ENCODE results near the gene PCDHGB3.
"Not testable (repeated sequence)": the region's sequence is repeated elsewhere in the genome, so short reads cannot be mapped to it uniquely, and the experiment has no call there.

PCDHGB3 gene

DNA sequence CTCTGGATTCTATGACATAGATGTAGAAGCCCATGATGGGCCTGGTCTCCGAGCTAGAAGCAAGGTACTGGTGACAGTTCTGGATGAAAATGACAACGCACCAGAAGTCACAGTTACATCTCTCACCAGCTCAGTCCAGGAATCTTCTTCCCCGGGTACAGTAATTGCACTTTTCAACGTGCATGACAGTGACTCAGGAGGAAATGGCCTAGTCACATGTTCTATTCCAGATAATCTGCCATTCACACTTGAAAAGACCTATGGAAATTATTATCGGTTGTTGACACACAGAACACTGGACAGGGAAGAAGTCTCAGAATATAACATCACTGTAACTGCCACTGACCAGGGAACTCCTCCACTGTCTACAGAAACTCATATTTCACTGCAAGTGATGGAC is 13.9 kb upstream of the PCDHGB3 start:
- in situ Hi-C loops (cut with HindIII; ENCODE audit: low sequenced_read_pairs), result no loop called here

DNA sequence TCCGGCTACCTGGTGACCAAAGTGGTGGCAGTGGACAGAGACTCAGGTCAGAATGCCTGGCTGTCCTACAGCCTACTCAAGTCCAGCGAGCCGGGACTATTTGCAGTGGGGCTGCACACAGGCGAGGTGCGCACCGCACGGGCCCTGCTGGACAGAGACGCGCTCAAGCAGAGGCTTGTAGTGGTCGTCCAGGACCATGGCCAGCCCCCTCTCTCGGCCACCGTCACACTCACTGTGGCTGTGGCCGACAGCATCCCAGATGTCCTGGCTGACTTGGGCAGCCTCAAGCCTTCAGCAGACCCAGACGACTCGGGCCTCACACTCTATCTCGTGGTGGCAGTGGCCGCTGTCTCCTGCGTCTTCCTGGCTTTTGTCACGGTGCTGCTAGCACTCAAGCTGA is 13.1 kb upstream of the PCDHGB3 start:
- in situ Hi-C loops (cut with HindIII; ENCODE audit: low sequenced_read_pairs), result no loop called here

DNA sequence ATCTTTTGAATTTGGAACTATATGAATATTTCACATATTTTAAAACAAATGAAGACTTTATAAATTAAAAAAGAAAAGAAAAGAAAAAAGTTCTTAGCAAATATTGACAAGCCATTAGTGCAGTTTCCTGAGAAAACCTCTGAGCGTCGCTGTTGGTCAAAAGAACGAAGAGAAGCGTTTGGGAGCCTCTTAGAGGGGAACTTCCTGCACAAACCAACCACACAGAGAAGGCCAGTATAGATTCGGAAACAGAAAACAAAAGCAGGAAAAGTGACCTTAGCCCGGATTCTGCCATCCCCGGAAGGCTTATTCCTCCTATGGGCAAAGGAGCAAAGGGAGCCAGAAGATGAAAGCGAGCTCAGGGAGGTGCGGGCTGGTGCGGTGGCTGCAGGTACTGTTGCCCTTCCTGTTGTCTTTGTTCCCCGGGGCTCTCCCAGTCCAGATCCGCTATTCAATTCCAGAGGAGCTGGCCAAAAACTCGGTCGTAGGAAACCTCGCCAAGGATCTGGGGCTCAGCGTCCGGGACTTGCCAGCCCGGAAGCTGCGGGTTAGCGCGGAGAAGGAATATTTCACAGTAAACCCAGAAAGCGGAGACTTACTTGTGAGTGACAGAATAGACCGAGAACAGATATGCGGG is 10.1 kb upstream of the PCDHGB3 start, which contains the start of gene PCDHGB2:
Gene PCDHGB2, plus strand, starts transcription at position 205 of the 637 bp plus-strand sequence. Its CDS starts 142 bp downstream, at position 347.
- in situ Hi-C loops (cut with HindIII; ENCODE audit: low sequenced_read_pairs), result no loop called here

DNA sequence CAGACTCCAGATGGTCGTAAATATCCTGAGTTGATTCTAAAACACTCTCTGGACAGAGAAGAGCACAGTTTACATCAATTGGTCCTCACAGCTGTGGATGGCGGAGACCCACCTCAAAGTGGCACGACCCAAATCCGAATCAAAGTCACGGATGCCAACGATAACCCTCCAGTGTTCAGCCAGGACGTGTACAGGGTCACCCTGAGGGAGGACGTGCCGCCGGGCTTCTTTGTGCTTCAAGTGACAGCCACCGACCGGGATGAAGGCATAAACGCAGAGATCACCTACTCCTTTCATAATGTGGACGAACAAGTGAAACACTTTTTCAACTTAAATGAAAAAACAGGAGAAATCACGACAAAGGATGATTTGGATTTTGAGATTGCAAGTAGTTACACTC is 9.4 kb upstream of the PCDHGB3 start:
- in situ Hi-C loops (cut with HindIII; ENCODE audit: low sequenced_read_pairs), result no loop called here

DNA sequence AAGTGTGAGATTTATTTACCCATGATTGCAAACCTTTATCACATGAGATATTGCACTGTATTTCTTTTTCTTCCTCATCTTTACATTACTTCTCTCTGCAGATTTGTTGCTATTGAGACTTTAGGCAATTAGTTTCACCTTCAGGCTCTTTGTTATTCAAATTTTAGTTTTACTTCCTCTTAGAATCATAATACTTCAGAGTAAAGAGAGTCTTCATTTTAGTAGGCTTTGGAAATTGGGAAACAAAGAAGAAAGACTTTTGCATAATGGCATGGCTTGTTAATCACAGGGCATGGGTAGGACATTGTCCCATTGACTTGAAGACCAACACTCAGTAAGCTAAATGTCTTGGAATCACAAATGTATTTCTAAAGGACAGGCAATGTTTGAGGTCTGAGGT is 7.3 kb upstream of the PCDHGB3 start:
- in situ Hi-C loops (cut with HindIII; ENCODE audit: low sequenced_read_pairs), result no loop called here

DNA sequence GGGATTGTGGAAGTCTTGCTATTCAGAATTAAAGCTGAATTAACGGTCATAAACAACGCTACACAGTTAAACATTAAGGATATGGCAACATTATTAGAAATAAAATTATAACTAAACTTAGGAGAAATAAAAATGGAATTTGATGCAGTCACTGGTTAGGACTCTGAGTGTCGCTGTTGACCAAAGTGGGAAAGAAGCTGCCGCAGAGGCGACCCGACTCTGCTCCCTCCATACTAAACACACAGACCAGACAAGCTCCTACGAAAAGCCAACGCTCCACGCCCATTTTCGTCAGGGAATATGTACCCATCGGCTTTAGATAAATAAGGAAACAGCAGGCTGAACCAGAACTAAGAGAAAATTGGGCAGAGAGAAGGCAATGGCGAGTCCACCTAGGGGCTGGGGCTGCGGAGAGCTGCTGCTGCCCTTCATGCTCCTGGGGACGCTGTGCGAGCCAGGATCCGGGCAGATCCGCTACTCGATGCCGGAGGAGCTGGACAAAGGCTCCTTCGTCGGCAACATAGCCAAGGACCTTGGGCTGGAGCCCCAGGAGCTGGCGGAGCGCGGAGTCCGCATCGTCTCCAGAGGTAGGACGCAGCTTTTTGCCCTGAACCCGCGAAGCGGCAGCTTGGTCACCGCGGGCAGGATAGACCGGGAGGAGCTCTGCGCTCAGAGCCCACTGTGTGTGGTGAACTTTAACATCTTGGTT is 5.9 kb upstream of the PCDHGB3 start, which contains the start of gene PCDHGA5:
Gene PCDHGA5, plus strand, starts transcription at position 211 of the 709 bp plus-strand sequence. Its CDS starts 169 bp downstream, at position 380.
- in situ Hi-C loops (cut with HindIII; ENCODE audit: low sequenced_read_pairs), result no loop called here

DNA sequence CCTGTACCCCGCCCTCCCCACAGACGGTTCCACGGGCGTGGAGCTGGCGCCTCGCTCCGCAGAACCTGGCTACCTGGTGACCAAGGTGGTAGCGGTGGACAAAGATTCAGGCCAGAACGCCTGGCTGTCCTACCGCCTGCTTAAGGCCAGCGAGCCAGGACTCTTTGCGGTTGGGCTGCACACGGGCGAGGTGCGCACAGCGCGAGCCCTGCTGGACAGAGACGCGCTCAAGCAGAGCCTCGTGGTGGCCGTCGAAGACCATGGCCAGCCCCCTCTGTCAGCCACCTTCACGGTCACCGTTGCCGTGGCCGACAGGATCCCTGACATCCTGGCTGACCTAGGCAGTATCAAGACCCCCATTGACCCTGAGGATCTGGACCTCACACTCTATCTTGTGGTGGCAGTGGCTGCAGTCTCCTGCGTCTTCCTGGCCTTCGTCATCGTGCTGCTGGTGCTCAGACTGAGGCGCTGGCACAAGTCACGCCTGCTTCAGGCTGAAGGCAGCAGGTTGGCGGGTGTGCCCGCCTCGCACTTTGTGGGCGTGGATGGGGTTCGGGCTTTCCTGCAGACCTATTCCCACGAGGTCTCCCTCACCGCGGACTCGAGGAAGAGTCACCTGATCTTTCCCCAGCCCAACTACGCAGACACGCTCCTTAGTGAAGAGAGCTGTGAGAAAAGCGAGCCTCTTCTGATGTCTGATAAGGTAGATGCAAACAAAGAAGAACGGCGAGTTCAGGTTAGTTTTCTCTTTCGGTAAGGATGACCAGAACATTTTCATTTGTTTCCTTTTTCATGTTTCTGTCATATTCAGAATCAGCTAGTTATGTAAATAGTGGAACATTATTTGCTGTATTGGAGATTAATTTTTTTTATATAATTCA is 3.8 kb upstream of the PCDHGB3 start:
- in situ Hi-C loops (cut with HindIII; ENCODE audit: low sequenced_read_pairs), result no loop called here

DNA sequence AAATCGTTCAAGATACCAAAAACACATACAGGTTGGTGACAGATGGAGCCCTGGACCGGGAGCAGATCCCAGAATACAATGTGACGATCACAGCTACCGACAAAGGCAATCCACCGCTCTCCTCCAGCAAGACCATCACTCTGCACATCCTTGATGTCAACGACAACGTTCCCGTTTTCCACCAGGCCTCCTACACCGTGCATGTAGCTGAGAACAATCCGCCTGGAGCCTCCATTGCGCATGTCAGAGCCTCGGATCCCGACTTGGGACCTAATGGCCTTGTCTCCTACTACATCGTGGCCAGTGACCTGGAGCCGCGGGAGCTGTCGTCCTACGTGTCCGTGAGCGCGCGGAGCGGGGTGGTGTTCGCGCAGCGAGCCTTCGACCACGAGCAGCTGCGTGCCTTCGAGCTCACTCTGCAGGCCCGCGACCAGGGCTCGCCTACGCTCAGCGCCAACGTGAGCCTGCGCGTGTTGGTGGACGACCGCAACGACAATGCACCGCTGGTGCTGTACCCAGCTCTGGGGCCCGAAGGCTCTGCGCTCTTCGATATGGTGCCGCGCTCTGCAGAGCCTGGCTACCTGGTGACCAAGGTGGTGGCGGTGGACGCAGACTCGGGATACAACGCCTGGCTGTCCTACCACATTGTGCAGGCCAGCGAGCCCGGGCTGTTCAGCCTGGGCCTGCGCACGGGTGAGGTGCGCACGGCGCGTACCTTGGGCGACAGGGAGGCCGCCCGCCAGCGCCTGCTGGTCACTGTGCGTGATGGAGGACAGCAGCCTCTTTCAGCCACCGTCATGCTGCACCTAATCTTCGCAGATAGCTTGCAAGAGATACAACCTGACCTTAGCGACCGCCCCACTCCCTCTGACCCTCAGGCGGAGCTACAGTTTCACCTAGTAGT is 1.8 kb downstream of the PCDHGB3 start:
- in situ Hi-C loops (cut with HindIII; ENCODE audit: low sequenced_read_pairs), result no loop called here

DNA sequence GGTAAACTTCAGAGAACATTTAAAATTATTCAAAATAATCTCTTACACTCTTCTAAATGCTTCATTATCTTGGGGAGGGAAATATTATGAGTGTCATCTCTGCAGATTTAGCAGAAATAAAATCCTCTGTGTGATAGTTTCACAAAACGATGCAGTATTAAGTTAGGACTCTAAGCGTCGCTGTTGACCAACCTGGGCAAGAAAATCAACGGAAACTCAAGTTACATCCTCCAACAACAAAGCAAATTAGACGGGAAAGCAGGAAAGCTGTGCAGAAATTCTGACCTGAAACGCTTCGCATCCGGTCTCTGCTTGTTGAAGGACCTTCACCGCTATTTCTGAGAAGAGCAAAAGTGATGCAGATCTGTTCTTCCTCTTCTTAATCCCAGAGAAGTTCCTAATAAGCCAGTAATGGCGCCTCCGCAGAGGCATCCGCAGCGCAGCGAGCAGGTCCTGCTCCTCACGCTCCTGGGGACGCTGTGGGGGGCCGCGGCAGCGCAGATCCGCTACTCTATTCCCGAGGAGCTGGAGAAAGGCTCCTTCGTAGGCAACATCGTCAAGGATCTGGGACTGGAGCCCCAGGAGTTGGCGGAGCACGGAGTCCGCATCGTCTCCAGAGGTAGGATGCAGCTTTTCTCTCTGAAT is 3.8 kb downstream of the PCDHGB3 start, which contains the start of gene PCDHGA6:
Gene PCDHGA6, plus strand, starts transcription at position 219 of the 645 bp plus-strand sequence. Its CDS starts 193 bp downstream, at position 412.
- in situ Hi-C loops (cut with HindIII; ENCODE audit: low sequenced_read_pairs), result no loop called here

DNA sequence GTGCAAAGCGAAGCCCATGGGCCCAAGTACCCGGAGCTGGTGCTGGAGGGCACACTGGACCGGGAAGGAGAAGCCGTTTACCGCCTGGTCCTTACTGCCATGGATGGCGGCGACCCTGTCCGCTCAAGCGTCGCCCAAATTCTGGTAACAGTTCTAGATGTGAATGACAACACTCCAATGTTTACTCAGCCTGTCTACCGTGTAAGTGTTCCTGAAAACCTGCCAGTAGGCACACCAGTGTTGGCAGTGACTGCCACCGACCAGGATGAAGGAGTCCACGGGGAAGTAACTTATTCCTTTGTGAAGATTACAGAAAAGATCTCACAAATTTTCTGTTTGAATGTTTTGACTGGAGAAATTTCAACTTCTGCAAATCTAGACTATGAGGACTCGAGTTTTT is 4.6 kb downstream of the PCDHGB3 start:
- in situ Hi-C loops (cut with HindIII; ENCODE audit: low sequenced_read_pairs), result no loop called here

DNA sequence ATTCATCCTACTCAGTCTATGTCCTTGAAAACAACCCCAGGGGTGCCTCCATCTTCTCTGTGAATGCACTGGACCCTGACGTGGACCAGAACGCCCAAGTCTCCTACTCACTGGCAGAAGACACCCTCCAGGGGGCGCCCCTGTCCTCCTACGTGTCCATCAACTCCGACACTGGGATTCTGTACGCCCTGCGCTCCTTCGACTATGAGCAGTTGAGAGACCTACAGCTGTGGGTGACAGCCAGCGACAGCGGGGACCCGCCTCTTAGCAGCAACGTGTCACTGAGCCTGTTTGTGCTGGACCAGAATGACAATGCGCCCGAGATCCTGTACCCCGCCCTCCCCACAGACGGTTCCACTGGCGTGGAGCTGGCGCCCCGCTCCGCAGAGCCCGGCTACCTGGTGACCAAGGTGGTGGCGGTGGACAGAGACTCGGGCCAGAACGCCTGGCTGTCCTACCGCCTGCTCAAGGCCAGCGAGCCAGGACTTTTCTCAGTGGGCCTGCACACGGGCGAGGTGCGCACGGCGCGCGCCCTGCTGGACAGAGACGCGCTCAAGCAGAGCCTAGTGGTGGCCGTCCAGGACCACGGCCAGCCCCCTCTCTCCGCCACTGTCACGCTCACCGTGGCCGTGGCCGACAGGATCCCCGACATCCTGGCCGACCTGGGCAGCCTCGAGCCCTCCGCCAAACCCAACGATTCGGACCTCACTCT is 5.6 kb downstream of the PCDHGB3 start:
- in situ Hi-C loops (cut with HindIII; ENCODE audit: low sequenced_read_pairs), result not testable (repeated sequence)

DNA sequence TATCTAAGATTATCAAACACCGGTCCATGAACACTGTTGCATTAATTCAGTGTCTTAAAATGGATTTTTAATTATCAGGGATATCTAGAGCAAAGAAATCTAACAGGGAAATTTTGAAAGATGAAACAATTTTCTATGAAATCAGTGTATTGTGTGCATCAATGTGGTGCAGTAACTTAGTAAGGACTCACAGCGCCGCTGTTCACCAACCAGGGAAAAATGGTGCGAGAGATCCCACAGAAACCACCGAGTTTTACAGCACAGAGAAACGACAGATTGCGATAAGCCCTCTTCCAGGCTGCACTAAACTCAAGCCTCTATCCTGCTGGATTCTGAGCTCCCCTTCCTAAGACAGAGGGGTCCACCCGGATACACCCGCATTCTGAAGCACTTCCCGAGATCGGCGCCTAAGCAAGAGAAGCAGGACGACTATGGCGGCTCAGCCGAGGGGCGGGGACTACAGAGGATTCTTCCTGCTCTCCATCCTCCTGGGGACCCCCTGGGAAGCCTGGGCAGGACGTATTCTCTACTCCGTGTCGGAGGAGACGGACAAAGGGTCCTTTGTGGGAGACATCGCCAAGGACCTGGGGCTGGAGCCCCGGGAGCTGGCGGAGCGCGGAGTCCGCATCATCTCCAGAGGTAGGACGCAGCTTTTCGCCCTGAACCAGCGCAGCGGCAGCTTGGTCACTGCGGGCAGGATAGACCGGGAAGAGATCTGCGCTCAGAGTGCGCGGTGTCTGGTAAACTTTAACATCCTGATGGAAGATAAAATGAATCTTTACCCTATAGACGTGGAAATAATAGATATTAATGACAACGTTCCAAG is 12.6 kb downstream of the PCDHGB3 start, which contains the start of gene PCDHGA7:
Gene PCDHGA7, plus strand, starts transcription at position 274 of the 826 bp plus-strand sequence. Its CDS starts 158 bp downstream, at position 432.
- in situ Hi-C loops (cut with HindIII; ENCODE audit: low sequenced_read_pairs), result no loop called here

DNA sequence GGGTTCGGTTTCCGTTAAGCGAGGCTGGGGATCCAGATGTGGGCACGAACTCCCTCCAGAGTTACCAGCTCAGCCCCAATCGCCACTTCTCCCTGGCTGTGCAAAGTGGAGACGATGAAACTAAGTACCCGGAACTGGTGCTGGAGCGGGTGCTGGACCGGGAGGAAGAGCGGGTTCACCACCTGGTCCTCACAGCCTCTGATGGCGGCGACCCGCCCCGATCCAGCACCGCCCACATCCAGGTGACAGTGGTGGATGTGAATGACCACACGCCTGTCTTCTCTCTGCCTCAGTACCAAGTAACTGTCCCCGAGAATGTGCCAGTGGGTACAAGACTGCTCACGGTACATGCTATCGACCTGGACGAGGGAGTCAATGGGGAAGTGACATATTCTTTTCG is 13.3 kb downstream of the PCDHGB3 start:
- in situ Hi-C loops (cut with HindIII; ENCODE audit: low sequenced_read_pairs), result no loop called here

DNA sequence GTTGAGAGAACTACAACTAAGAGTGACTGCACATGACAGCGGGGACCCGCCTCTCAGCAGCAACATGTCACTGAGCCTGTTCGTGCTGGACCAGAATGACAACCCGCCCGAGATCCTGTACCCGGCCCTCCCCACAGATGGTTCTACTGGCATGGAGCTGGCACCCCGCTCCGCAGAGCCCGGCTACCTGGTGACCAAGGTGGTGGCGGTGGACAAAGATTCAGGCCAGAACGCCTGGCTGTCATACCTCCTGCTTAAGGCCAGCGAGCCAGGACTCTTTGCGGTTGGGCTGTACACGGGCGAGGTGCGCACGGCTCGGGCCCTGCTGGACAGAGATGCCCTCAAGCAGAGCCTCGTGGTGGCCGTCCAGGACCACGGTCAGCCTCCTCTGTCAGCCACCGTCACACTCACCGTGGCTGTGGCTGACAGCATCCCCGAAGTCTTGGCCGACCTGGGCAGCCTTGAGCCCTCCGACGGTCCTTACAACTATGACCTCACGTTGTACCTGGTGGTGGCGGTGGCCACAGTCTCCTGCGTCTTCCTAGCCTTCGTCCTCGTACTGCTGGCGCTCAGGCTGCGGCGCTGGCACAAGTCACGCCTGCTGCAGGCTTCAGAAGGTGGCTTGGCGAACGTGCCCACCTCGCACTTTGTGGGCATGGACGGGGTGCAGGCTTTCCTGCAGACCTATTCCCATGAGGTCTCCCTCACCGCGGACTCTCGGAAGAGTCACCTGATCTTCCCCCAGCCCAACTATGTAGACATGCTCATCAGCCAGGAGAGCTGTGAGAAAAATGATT is 14.6 kb downstream of the PCDHGB3 start:
- in situ Hi-C loops (cut with HindIII; ENCODE audit: low sequenced_read_pairs), result no loop called here

DNA sequence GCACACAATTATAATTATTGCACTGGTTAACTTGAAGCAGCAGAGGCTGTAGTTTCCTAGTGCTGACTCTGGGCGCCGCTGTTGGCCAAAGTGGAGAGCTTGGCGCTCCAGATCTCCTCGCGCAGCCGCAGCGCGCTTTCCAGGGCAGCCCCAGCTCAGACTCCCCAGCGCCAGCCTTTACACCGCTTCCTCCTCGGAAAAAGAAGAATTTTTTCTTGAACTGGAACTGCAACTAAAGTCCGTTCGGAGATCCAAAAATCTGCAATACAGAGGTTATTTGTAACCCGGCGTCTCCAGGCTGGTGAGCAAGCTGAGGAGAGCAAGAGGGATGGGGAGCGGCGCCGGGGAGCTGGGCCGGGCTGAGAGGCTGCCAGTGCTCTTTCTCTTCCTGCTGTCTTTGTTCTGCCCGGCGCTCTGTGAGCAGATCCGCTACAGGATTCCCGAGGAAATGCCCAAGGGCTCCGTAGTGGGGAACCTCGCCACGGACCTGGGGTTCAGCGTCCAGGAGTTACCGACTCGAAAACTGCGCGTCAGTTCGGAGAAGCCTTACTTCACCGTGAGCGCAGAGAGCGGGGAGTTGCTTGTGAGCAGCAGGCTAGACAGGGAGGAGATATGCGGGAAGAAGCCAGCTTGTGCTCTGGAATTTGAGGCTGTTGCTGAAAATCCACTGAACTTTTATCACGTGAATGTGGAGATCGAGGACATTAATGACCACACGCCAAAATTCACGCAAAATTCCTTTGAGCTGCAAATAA is 17.7 kb downstream of the PCDHGB3 start, which contains the start of gene PCDHGB4:
Gene PCDHGB4, plus strand, starts transcription at position 142 of the 755 bp plus-strand sequence. Its CDS starts 187 bp downstream, at position 329.
- in situ Hi-C loops (cut with HindIII; ENCODE audit: low sequenced_read_pairs), result not testable (repeated sequence)

DNA sequence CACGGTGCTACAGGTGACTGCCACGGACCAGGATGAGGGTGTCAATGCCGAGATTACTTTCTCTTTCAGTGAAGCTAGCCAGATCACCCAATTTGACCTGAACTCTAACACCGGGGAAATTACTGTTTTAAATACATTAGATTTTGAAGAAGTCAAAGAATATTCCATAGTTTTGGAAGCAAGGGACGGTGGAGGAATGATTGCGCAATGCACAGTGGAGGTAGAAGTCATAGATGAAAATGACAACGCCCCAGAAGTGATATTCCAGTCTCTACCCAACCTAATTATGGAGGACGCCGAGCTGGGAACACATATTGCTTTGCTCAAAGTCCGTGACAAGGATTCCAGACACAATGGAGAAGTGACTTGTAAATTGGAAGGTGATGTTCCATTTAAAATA is 18.6 kb downstream of the PCDHGB3 start:
- in situ Hi-C loops (cut with HindIII; ENCODE audit: low sequenced_read_pairs), result no loop called here

Data from endothelial cell of hepatic sinusoid (primary cell).